Spleen (tissue), 7 donors: ENCODE data around the gene ECD.

ENCODE experiments used
- POLR2AphosphoS5 ChIP-seq, 3 donors: sonication (generic); formaldehyde crosslinking; IDR thresholded peaks; one replicate each; pipeline ENCODE4 v1.5.1; 2017; ENCODE audit warnings: antibody characterized with exemption in 3 of 3
- TF ChIP-seq, protein P1 (sequence below), 11 experiments: fragments of 200-600 bp in 7 of 11; fragments of 450-650 bp in 4 of 11; sonication (generic) in 4 of 11; IDR thresholded peaks in 8 of 11; conservative IDR thresholded peaks in 3 of 11; 1 replicate in 7 of 11; 2 replicates in 4 of 11; pipeline versions ENCODE4 v1.4.0 to v1.8.0; 2016 to 2021; ENCODE audit warnings: antibody characterized with exemption in 11 of 11, inconsistent platforms in 4 of 11, mild to moderate bottlenecking in 1 of 11
- donor health status: DM: no; HTN: no; CAD: no; lungs with moderate emphysema.
- donor health status: DM: no; HTN: no; CAD: no.
- donor health status: DM: no; HTN: no; CAD: no.

GRCh38 chr10:73156054-73156453 is 11.8 kb downstream of the ECD start:
- TF ChIP-seq, protein P1, sequence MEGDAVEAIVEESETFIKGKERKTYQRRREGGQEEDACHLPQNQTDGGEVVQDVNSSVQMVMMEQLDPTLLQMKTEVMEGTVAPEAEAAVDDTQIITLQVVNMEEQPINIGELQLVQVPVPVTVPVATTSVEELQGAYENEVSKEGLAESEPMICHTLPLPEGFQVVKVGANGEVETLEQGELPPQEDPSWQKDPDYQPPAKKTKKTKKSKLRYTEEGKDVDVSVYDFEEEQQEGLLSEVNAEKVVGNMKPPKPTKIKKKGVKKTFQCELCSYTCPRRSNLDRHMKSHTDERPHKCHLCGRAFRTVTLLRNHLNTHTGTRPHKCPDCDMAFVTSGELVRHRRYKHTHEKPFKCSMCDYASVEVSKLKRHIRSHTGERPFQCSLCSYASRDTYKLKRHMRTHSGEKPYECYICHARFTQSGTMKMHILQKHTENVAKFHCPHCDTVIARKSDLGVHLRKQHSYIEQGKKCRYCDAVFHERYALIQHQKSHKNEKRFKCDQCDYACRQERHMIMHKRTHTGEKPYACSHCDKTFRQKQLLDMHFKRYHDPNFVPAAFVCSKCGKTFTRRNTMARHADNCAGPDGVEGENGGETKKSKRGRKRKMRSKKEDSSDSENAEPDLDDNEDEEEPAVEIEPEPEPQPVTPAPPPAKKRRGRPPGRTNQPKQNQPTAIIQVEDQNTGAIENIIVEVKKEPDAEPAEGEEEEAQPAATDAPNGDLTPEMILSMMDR (IDR thresholded peaks at IDR 0.05 in 8 of 11, conservative IDR thresholded peaks at IDR 0.05 in 3 of 11), result no peak
- no peak for TF ChIP-seq POLR2AphosphoS5 (IDR thresholded peaks at IDR 0.05)
